Spleen (tissue), 7 donors: Measurements from ENCODE around the gene CNTNAP5.

Source experiments
- POLR2A ChIP-seq, 3 donors: fragments of 450-650 bp; IDR thresholded peaks; one replicate each; pipeline ENCODE4 v1.5.1; 2017; ENCODE audit warnings: antibody characterized with exemption in 3 of 3, mild to moderate bottlenecking in 1 of 3
- POLR2AphosphoS5 ChIP-seq, 3 donors: sonication (generic); formaldehyde crosslinking; IDR thresholded peaks; one replicate each; pipeline ENCODE4 v1.5.1; 2017; ENCODE audit warnings: antibody characterized with exemption in 3 of 3
- TF ChIP-seq, protein P1 (sequence below), 11 experiments: fragments of 200-600 bp in 7 of 11; fragments of 450-650 bp in 4 of 11; sonication (generic) in 4 of 11; IDR thresholded peaks in 8 of 11; conservative IDR thresholded peaks in 3 of 11; 1 replicate in 7 of 11; 2 replicates in 4 of 11; pipeline versions ENCODE4 v1.4.0 to v1.8.0; 2016 to 2021; ENCODE audit warnings: antibody characterized with exemption in 11 of 11, inconsistent platforms in 4 of 11, mild to moderate bottlenecking in 1 of 11
- donor health status: DM: no; HTN: no; CAD: no; lungs with moderate emphysema.
- donor health status: DM: no; HTN: no; CAD: no.
- donor health status: DM: no; HTN: no; CAD: no.

GRCh38 chr2:124063596-124063995, 38.5 kb downstream of the CNTNAP5 start:
- TF ChIP-seq, protein P1, sequence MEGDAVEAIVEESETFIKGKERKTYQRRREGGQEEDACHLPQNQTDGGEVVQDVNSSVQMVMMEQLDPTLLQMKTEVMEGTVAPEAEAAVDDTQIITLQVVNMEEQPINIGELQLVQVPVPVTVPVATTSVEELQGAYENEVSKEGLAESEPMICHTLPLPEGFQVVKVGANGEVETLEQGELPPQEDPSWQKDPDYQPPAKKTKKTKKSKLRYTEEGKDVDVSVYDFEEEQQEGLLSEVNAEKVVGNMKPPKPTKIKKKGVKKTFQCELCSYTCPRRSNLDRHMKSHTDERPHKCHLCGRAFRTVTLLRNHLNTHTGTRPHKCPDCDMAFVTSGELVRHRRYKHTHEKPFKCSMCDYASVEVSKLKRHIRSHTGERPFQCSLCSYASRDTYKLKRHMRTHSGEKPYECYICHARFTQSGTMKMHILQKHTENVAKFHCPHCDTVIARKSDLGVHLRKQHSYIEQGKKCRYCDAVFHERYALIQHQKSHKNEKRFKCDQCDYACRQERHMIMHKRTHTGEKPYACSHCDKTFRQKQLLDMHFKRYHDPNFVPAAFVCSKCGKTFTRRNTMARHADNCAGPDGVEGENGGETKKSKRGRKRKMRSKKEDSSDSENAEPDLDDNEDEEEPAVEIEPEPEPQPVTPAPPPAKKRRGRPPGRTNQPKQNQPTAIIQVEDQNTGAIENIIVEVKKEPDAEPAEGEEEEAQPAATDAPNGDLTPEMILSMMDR (IDR thresholded peaks at IDR 0.05 in 8 of 11, conservative IDR thresholded peaks at IDR 0.05 in 3 of 11) = no peak
- TF ChIP-seq POLR2A (IDR thresholded peaks at IDR 0.05) = no peak
- no peak for TF ChIP-seq POLR2AphosphoS5 (IDR thresholded peaks at IDR 0.05)
